Measurements from ENCODE around the gene GALNT7.

The GALNT7 gene

GRCh38 chr4:173360587-173361221 lies 192.1 kb downstream of the GALNT7 start:
- DNase-seq (ENCODE audit: low read depth), result no peak

GRCh38 chr4:173362666-173363065 lies 194.1 kb downstream of the GALNT7 start:
- no peak for DNase-seq (ENCODE audit: low read depth)

GRCh38 chr4:173365359-173365996 lies 196.9 kb downstream of the GALNT7 start:
- DNase-seq (ENCODE audit: low read depth), result no peak

GRCh38 chr4:173367285-173367684 lies 198.7 kb downstream of the GALNT7 start:
- DNase-seq (ENCODE audit: low read depth), result no peak

- no peak for DNase-seq (ENCODE audit: low read depth)
These were observed 199.3 kb downstream of the GALNT7 start for GRCh38 chr4:173367946-173368345.

GRCh38 chr4:173370130-173370476 lies 201.5 kb downstream of the GALNT7 start:
- peak; percentile 39 for DNase-seq (ENCODE audit: low read depth)

- peak; percentile 96 for DNase-seq (ENCODE audit: low read depth)
These were observed 202.1 kb downstream of the GALNT7 start, which contains the start of gene SAP30 for GRCh38 chr4:173370477-173371291. SAP30 (plus strand) TSS chr4:173370954; CDS start chr4:173371183, 229 bp downstream.

GRCh38 chr4:173371292-173372192 lies 202.9 kb downstream of the GALNT7 start:
- DNase-seq (ENCODE audit: low read depth), result no peak
